GM08714 (cell line): ENCODE data around the gene KCNK16.

Experiments used
- H3K4me3 ChIP-seq: fragments of 200-500 bp; sonication (Bioruptor generic); 2 replicates; pipeline ENCODE4 v1.5.1; 2014; ENCODE audit warnings: mild to moderate bottlenecking, low read length, inconsistent platforms
- ZNF274 ChIP-seq: IDR thresholded peaks from 2 replicates; pipeline ENCODE4 v1.6.1; 2012; ENCODE audit warnings: mild to moderate bottlenecking, low read depth, low read length

The KCNK16 gene

DNA sequence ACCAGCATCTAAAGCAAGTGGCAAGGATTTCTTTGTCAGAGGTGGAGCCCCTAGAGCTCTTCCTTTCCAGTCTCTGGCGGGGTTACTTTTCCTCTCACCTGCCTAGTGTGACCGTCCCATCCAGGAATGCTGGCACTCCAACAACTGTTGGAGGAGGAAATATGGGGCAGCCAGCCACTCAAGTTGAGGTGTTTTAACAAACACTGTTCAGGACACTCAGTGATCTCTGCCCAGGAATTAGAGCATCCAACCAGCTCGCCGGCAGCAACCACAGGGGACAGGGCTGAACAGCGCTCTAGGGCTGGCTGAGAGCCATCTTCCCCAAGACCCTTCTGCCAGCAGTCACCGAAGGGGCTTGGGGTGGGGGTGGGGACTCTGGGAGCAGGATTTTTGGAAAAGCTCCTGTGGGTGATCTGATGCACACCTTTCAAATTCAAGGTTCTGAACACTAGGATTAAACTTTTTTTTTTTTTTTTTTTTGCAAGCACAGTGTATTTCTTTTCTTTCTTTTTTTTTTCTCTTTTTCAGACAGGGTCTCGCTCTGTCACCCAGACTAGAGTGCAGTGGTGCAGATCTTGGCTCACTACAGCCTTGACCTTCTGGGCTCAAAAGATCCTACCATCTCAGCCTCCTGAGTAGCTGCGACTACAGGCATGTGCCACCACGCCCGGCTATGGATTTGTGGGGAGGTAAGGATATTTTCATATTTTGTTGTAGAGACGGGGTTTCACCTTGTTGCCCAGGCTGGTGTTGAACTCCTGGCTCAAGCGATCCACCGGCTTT, 28.4 kb upstream of the KCNK16 start:
- no peak overlapping the region for H3K4me3 ChIP-seq
- no peak for TF ChIP-seq ZNF274

DNA sequence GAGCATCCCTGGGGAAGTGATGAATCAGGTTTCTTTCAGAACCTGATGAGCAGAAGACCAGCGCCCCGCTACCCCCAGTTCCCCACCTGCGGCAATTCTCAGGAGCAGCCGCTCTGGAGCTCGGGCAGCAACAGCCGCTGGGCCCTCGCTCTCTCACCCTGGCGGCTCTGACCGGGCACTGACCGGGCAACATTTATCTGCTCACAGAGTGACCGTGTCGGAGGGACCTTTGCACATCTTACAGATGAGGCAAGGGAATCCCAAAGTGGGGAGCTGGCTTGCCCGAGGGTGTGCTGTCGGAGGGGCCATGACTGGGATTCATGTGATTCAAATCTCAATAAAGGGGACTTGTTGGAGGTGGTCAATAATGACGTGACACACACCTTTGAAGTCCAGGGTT, 26.2 kb upstream of the KCNK16 start:
- H3K4me3 ChIP-seq = no peak overlapping the region
- no peak for TF ChIP-seq ZNF274

DNA sequence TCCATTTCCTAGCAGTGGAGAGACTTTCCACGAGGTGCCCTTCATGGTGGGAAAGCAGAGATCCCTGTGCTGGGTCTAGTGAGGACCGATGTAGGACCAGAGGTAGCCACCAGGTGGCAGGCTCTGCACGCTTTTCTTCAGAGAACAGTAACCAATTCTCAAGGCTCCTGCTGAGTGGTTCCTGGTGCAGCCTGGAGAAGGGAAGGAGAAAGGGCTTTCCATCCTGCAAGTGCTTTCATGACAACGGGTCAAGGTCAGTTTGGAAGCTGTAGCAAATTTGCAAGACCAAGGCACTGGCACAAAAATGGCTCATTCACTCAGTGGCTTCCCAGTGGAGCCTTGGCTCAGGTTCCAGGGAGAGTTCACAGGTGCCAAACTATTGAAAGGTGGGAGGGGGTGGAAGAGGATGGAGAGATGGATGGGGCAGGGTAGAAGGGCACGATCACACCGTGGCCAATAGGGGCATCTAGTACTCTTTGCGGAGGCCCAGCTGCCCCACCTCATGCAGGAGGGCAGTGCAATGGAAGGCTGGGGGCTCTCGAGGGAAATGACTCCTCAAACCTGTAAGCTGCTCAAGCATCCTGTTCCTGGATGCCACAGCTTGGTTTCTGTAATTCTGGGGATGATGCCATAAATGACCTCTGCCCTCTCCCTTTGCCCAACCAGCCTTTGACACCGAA, 25.5 kb upstream of the KCNK16 start:
- TF ChIP-seq ZNF274 = no peak
- no peak overlapping the region for H3K4me3 ChIP-seq

GRCh38 chr6:39347206-39347605, 24.7 kb upstream of the KCNK16 start:
- H3K4me3 ChIP-seq = no peak overlapping the region
- TF ChIP-seq ZNF274 = no peak

DNA sequence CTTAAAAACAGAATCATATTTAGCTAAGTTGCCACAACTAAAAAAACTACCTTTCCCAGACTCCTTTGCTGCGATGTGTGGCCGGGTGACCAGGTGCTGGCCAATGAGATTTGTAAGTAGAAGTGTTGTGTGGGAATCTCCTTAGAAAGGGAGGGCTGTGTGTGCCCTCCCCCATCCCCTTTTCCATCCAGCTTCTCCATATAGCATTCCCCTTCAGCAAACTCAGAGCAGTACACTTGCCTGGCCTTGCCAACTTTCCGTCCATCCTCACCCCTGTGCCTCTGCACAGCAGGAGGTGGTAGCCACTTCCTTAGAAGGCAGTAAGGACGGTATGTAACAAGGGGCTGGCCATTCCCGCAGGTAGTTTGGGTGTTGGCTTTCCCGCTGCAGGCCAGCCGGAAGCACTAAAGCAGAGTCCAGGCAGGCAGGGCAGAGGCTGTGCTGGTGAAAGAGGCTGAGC, 22.3 kb upstream of the KCNK16 start:
- no peak overlapping the region for H3K4me3 ChIP-seq
- no peak for TF ChIP-seq ZNF274

DNA sequence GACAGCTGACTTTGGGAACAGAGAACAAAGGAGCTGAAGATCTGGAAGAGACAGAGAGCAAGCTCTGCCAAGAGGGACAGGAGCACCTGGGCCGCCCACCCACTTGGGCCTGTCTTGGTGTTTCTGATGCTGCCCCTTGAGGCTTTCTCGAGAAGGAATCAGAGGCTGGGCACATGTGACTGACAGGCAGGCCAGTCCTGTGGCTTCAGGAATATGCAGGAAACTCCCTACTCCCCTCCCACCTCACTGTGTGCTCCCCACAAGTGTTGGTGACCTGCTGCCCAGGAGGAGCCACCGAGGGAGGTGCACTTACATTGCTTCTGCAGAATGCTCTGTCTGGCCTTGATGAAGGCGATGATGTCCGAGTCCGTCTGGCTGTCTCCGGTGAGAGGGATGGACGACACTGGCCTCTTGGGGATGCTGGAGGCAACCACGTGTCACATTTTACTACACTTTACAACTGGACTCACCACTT, 20.9 kb upstream of the KCNK16 start:
- no peak overlapping the region for H3K4me3 ChIP-seq
- TF ChIP-seq ZNF274 = no peak

DNA sequence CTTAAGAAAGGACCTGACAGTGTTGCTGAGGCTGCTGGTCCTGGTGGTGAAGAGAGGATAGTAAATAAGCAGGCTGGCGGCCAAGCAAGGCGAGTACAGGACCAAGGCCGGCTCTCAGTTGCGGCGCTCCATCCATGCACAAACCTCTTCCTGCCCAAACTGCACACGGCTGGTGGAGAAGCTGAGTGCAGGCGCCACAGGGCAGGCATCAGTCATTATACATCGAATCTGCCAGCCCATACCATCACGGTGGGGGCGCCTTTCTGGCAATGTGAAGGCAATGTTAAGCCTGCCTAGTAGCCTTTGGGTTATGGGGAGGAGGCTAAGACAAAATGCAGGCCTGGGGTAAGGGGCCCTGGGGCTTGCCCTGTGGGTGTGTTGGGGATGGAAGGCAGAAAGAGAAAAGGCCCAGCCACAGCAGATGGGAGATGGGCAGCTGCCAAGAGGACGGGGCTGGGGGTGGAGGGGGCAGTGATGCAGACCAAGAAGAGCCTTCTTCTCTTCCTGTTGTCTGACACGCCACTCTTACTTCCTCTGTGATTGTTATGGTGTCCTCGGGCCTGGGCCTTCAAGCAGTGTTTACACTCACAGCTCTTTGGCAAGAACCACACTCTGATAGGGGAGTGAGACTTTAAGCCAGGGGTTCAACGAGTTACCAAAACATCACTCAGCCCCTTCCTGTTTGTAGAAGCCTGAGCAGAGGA, 20.3 kb upstream of the KCNK16 start:
- no peak for TF ChIP-seq ZNF274
- H3K4me3 ChIP-seq = no peak overlapping the region

DNA sequence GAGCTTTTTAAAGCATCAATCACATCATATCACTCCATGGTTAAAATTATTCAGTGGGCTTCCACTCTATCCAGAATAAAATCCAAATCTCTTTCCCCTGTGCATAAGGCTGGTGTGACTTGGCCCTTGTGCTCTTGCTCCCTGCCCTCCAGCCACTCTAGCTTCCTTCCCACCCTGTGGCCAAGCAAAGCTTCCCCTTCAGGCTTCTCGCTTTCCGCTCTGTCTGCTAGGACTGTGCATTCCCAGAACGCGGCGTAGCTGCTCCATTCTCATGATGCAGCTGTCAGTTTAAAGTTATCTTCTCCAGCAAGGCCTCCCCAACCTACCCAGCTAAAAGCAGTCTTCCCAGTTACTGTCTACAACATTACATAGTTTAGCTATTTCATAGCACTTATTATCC, 19.4 kb upstream of the KCNK16 start:
- no peak overlapping the region for H3K4me3 ChIP-seq
- TF ChIP-seq ZNF274 = no peak

- no peak overlapping the region for H3K4me3 ChIP-seq
- no peak for TF ChIP-seq ZNF274
These were observed 18.9 kb upstream of the KCNK16 start for GRCh38 chr6:39341352-39341751.

- H3K4me3 ChIP-seq = no peak overlapping the region
- no peak for TF ChIP-seq ZNF274
These were observed 17.5 kb upstream of the KCNK16 start for GRCh38 chr6:39339868-39340550.

- TF ChIP-seq ZNF274 = no peak
- H3K4me3 ChIP-seq = no peak overlapping the region
These were observed 16.8 kb upstream of the KCNK16 start for GRCh38 chr6:39339096-39339867.

DNA sequence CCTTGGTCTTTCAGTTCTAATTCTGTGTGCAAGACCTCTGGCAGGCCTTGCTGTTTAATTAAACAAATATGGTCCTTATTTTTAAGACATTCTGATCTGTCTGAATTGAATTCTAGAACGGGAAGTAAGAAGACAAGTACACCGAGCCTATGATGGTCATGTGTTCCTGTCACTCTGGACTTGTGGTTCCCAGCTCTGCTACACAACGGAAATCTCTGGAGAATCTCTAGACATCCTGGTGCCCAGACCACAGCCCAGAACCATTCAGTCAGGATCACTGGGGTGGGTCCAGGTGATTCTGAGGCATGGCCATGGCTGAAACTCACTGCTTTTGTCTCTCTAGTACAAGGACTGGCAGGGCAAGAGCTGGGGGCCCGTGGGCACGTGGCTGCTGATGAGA, 15.9 kb upstream of the KCNK16 start:
- no peak overlapping the region for H3K4me3 ChIP-seq
- no peak for TF ChIP-seq ZNF274

DNA sequence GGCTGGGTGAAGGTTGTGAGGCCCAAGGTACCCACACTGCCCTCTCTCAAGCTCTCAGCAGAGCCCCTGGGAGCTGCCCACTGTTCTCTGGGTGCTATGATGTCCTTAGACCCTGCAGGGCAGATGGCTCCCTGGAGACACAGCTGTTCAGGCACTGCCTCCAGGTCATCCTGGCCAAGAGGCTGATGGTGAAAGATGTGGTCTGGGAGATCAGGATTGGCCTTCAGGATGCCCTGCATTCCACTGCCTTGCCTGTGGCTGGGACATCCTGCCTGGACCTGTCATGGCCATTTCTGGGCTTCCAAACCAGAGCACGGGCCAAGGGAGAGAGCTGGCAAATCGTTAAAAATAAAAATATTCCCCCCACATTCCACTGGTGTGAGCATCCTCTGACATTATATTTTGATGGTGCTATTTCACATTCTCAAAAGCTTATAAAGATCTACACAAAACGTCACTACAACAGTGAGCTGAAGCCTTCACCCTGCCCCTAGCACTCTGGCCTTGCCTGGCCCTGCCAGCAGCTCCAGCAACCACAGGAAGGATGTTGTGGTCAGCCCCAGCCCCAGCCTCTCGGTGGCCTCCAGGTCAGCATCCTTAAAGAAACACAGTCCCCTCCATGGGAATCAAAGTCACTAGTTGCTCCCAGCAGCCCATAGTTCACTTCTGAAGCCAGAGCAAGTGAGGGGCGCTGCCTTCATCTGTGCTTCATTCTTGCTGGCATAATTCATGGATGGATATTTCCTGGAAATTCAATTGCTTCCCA, 13.5 kb upstream of the KCNK16 start:
- no peak overlapping the region for H3K4me3 ChIP-seq
- TF ChIP-seq ZNF274 = no peak
